Endothelial cell (in vitro differentiated cells): ENCODE results near the gene CALML4. TPM values are rescaled to one million over a fixed set of nuclear protein-coding genes. Genes with fewer than 3 reads are reported as not detected.

Experiments
- DNase-seq: peaks from one replicate; pipeline ENCODE4 v3.0.0; 2021; ENCODE audit warnings: low spot score
- H3K27ac Mint-ChIP-seq: one replicate; pipeline ENCODE4 v1.8.0; 2021; ENCODE audit warnings: mixed read lengths, inconsistent platforms; ENCODE audit not compliant: unreplicated experiment
- H3K27me3 Mint-ChIP-seq: one replicate; pipeline ENCODE4 v1.8.0; 2021; ENCODE audit warnings: mild to moderate bottlenecking, moderate library complexity, mixed read lengths, inconsistent platforms; ENCODE audit not compliant: unreplicated experiment
- H3K36me3 Mint-ChIP-seq: one replicate; pipeline ENCODE4 v1.8.0; 2021; ENCODE audit warnings: mild to moderate bottlenecking, low read depth, mixed read lengths, inconsistent platforms; ENCODE audit not compliant: unreplicated experiment
- H3K4me1 Mint-ChIP-seq: one replicate; pipeline ENCODE4 v1.8.0; 2021; ENCODE audit warnings: mild to moderate bottlenecking, mixed read lengths, inconsistent platforms; ENCODE audit not compliant: unreplicated experiment
- H3K4me3 Mint-ChIP-seq: one replicate; pipeline ENCODE4 v1.8.0; 2021; ENCODE audit warnings: mild to moderate bottlenecking, mixed read lengths, inconsistent platforms; ENCODE audit not compliant: unreplicated experiment
- H3K9me3 Mint-ChIP-seq: one replicate; pipeline ENCODE4 v1.8.0; 2021; ENCODE audit warnings: mixed read lengths, inconsistent platforms; ENCODE audit not compliant: unreplicated experiment
- total RNA-seq: library from RNA; stranded (reverse); fragmentation: NEBNext Ultra II Directional; extraction: Animal tissue kit (Norgen Biotek cat#: 25700); gene quantifications from one replicate; pipeline ENCODE4 v1.2.1, GENCODE V29; 2021; ENCODE audit not compliant: unreplicated experiment
- TF ChIP-seq, protein P1 (sequence below): fragments of 200-600 bp; sonication (generic); IDR thresholded peaks from one replicate; pipeline ENCODE4 v1.5.0; 2021; ENCODE audit warnings: antibody characterized with exemption; ENCODE audit not compliant: unreplicated experiment

CALML4 gene
- total RNA-seq, 1 donor from 2014 or later = 11.0 TPM

DNA sequence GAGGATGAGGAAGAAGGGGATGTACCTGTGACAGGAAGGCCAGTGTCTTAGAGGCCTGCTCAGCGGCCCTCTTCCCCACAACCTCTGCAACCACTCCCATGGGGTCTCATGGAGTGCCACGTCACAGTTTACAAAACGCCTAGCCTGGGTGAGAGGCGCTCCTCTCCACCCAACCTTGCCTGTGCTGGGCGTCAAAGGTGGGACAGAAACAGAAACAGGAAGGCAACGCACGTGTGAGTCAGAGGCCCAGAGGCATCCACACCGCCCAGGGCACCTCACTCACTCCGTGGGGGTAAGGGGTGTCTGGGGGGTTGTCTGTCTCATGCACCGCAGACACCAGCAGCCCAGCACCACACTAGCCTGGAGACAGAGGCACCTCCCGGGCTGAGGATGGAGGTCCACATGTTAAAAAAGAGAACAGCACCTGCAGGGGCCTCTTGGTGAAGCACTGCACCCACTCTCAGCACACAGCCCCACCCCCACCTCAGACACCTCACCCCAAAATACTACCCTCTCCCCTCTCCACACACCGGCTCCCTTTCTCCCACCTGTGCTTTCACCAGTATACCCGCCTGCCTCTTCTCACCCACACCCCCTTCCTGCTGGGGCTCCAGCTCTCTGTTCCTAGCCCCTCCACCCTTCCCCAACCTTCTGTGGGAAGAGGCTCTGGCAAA lies 4.7 kb upstream of the CALML4 start:
- no peak overlapping the region for H3K4me3 Mint-ChIP-seq
- no peak for DNase-seq
- no peak overlapping the region for H3K27ac Mint-ChIP-seq
- H3K9me3 Mint-ChIP-seq = no peaks in the 10 kb centered on the region
- H3K4me1 Mint-ChIP-seq = peaks cover 41% of the 10 kb centered on the region
- peaks cover 1% of the 10 kb centered on the region for H3K36me3 Mint-ChIP-seq
- TF ChIP-seq, protein P1, sequence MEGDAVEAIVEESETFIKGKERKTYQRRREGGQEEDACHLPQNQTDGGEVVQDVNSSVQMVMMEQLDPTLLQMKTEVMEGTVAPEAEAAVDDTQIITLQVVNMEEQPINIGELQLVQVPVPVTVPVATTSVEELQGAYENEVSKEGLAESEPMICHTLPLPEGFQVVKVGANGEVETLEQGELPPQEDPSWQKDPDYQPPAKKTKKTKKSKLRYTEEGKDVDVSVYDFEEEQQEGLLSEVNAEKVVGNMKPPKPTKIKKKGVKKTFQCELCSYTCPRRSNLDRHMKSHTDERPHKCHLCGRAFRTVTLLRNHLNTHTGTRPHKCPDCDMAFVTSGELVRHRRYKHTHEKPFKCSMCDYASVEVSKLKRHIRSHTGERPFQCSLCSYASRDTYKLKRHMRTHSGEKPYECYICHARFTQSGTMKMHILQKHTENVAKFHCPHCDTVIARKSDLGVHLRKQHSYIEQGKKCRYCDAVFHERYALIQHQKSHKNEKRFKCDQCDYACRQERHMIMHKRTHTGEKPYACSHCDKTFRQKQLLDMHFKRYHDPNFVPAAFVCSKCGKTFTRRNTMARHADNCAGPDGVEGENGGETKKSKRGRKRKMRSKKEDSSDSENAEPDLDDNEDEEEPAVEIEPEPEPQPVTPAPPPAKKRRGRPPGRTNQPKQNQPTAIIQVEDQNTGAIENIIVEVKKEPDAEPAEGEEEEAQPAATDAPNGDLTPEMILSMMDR = no peak
- peaks cover 7% of the 10 kb centered on the region for H3K27me3 Mint-ChIP-seq

DNA sequence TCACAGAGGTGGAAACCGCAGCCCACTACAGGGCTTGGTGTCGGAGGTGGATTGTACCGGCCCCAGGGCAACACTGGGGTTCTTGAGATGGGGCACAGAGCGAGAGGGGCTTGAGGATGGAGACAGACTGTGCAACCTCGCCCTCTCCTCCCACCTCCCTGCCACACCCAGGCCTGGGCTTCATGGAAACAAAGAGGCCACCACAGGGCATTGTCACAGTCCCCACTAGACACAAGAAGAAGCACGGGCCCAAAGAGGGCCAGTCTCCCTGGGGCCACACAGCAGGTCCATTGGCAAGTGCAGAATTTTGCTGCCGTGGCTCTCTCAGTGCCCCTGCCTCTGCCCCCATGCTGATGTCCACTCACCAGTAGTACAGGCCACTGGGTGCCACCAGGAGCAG lies 4.1 kb upstream of the CALML4 start:
- Mint-ChIP-seq H3K27ac (no peak overlapping the region), H3K9me3 (no peaks in the 10 kb centered on the region), H3K36me3 (peaks cover 3% of the 10 kb centered on the region), H3K27me3 (peaks cover 6% of the 10 kb centered on the region), H3K4me1 (peaks cover 44% of the 10 kb centered on the region), H3K4me3 (no peak overlapping the region)
- TF ChIP-seq, protein P1 = no peak
- no peak for DNase-seq

DNA sequence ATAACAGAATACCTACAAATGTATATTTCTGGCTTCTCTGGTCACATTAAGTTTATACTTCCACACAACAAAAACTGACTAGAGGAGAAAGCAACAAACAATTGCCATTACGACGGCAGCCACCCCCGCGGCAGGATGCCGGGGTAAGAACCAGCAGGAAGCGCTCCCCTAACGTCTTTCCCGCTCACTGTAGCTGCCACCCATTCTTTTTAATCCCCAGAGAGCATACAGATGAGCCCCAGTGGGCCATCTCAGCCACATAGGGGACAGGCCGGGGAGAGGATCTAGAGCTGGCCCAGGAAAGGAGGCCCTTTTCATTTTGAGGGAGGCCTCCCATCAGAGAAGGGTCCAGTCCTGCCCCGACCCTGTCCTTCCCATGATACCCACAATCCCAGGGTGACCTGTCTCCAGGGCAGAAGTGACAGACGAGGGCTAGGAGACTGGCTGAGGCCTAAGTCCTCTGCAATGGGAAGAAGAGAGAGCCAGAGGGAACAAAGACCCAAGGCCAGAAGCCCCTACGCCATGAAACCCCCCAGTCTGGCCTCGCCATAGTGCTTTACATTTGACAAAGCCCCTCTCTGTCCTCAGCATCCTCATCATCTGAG lies 3.6 kb upstream of the CALML4 start:
- peaks cover 3% of the 10 kb centered on the region for H3K36me3 Mint-ChIP-seq
- H3K9me3 Mint-ChIP-seq = no peaks in the 10 kb centered on the region
- no peak for DNase-seq
- H3K27ac Mint-ChIP-seq = peak overlapping the region; percentile 64
- H3K4me3 Mint-ChIP-seq = no peak overlapping the region
- H3K4me1 Mint-ChIP-seq = peaks cover 44% of the 10 kb centered on the region
- TF ChIP-seq, protein P1 = no peak
- H3K27me3 Mint-ChIP-seq = peaks cover 7% of the 10 kb centered on the region

DNA sequence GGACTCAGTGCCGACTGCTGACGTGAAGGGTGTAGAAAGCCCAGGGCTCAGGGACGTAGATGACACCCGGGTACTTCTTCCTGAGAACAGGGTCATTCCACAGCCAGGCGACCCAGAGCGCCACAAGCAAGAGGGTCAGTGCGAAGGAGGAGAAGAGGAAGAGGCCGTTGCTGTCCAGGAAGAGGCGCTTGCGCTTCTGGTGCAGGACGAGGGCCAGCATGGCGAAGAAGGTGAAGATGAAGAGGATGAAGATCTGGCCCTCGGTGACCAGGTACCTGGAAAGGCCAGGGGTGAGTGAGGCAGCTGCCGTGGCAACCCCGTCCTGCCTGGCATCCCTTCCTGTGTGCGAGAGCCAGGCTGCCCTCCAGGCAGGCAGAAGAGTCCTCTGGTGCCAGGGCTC lies 3.0 kb upstream of the CALML4 start:
- no peak overlapping the region for H3K27ac Mint-ChIP-seq
- peaks cover 9% of the 10 kb centered on the region for H3K27me3 Mint-ChIP-seq
- peaks cover 3% of the 10 kb centered on the region for H3K36me3 Mint-ChIP-seq
- no peaks in the 10 kb centered on the region for H3K9me3 Mint-ChIP-seq
- peaks cover 50% of the 10 kb centered on the region for H3K4me1 Mint-ChIP-seq
- DNase-seq = no peak
- no peak overlapping the region for H3K4me3 Mint-ChIP-seq
- TF ChIP-seq, protein P1 = no peak

DNA sequence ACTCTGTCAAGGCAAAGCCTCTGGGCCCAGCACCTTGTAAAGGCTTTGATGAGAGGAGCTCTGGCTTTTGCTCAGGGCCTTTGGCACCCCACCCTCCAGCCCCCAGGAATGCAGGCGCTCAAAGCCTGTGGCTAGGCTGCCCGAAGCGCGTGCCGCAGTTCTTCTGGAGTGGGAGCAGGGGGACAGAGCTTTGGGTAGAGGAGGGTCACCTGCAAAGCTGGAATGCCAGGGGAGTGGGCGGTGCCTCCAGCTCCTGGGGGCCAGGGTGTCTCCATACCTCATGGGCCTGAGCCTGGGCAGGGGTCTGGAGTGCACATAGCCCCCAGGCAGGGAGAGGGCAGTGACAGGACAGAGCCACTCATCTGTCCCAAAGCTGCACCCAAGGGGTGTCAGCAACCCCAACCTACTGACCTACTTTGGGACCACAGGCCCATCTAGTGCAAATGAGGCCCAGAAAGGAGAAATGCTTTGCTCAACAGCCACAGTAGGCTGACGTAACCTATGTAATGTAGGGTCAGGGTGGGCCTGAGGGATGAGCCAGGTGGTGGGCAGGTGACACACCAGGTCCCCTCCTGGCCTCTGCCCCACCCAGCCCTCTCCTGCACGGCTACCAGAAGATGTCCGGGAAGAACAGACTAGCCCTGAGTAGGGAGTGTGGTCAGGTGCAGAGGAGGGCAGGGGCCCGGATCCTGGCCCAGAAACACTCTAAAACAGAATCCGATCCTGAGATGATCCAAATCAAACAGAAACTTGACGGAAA lies 2.2 kb upstream of the CALML4 start:
- DNase-seq = no peak
- H3K4me1 Mint-ChIP-seq = peaks cover 53% of the 10 kb centered on the region
- peaks cover 9% of the 10 kb centered on the region for H3K27me3 Mint-ChIP-seq
- TF ChIP-seq, protein P1 = no peak
- no peak overlapping the region for H3K27ac Mint-ChIP-seq
- no peak overlapping the region for H3K4me3 Mint-ChIP-seq
- H3K36me3 Mint-ChIP-seq = peaks cover 3% of the 10 kb centered on the region
- no peaks in the 10 kb centered on the region for H3K9me3 Mint-ChIP-seq
